ENCODE data around the gene ATP6V0C.

DNA sequence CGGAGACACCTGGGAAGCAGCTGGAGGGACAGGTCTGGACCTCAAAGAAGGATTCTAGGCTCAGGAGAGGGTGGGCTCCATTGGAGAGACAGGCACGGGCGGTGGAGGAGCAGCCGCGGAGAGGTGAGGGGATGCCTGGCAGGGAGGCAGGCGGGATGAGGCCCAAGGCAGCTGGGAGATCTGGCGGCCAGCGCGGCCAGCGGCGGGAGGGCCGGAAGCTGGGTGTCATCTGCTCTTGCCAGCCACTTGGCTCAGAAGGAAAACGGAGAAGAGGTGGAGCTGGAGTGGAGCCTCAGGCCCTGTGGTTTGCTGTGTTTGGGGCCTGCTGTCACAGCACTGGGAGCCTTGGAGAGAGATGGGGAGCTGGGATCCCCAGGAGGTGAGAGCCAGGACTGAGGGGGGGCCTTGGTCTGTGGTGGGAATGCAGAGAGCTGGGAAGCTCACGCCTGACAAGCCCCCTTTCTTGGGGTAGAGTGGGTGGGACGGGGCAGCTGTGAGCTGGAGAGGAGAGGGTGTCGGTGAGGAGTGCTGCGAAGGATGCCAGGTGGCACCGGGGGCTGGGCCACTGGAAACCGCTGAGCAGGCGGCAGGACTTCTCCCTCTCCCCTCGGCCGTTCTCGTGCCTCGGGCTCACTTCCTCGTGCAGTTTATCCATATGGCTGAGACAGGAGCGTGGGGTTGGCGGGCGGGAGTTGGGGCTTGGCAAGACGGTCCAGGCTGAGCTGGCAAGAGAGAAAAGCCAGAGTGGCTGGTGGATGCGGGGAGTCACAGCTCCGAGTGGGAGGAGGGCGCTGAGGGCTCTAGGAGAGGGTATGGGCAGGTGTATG, 30.8 kb upstream of the ATP6V0C start:
- TF ChIP-seq CTCF (IDR thresholded peaks at IDR 0.05; ENCODE audit: low read length) (no peak), EZH2 (optimal IDR thresholded peaks at IDR 0.05; ENCODE audit: low read depth, low read length) (no peak)

Measured in MM.1S (cell line).